OCI-LY1 (cell line): ENCODE data around the gene IFNA16.
"Not testable (repeated sequence)": the region's sequence is repeated elsewhere in the genome, so short reads cannot be mapped to it uniquely, and the experiment has no call there.

Experiments
- H2AFZ ChIP-seq: fragments of 200-600 bp; sonication (generic), shearing (Covaris generic); 2 replicates; pipeline ENCODE4 v1.6.0; 2014; ENCODE audit warnings: antibody characterized with exemption, mild to moderate bottlenecking, low read length
- H3F3A ChIP-seq: fragments of 200-600 bp; sonication (generic), shearing (Covaris generic); 2 replicates; pipeline ENCODE4 v1.6.0; 2014; ENCODE audit warnings: mild to moderate bottlenecking, antibody characterized with exemption, low read length, moderate library complexity; ENCODE audit not compliant: insufficient read depth
- H3K27ac ChIP-seq: fragments of 200-600 bp; sonication (generic); 2 replicates; pipeline ENCODE4 v1.5.1; 2014; ENCODE audit warnings: low read length, mixed run types, mild to moderate bottlenecking, low read depth; ENCODE audit not compliant: poor library complexity, severe bottlenecking
- H3K27me3 ChIP-seq: fragments of 200-600 bp; sonication (generic); 2 replicates; pipeline ENCODE4 v1.6.0; 2014; ENCODE audit warnings: antibody characterized with exemption, mild to moderate bottlenecking, low read length, moderate library complexity; ENCODE audit not compliant: insufficient read depth
- H3K36me3 ChIP-seq: fragments of 200-600 bp; sonication (generic); 2 replicates; pipeline ENCODE4 v1.6.1; 2014; ENCODE audit warnings: mild to moderate bottlenecking, antibody characterized with exemption, low read length, moderate library complexity, mixed read lengths; ENCODE audit not compliant: insufficient read depth
- H3K4me1 ChIP-seq: fragments of 200-600 bp; sonication (generic); 2 replicates; pipeline ENCODE4 v1.5.1; 2014; ENCODE audit warnings: mild to moderate bottlenecking, low read length, moderate library complexity; ENCODE audit not compliant: insufficient read depth, severe bottlenecking
- H3K4me2 ChIP-seq: fragments of 200-600 bp; sonication (generic), shearing (Covaris generic); 2 replicates; pipeline ENCODE4 v1.6.1; 2014; ENCODE audit warnings: low read length
- H3K4me3 ChIP-seq: fragments of 200-600 bp; sonication (generic); 2 replicates; pipeline ENCODE4 v1.5.1; 2014; ENCODE audit warnings: low read length, low read depth, mild to moderate bottlenecking, mixed read lengths; ENCODE audit not compliant: poor library complexity, severe bottlenecking
- H3K79me2 ChIP-seq: fragments of 200-600 bp; shearing (Covaris generic); 2 replicates; pipeline ENCODE4 v1.6.1; 2016; ENCODE audit warnings: mixed run types, low read length, mixed read lengths; ENCODE audit not compliant: insufficient read depth
- H3K9ac ChIP-seq: fragments of 200-600 bp; sonication (generic), shearing (Covaris generic); 2 replicates; pipeline ENCODE4 v1.6.1; 2014; ENCODE audit warnings: mild to moderate bottlenecking, low read length, mixed read lengths
- H3K9me2 ChIP-seq: fragments of 200-600 bp; sonication (generic), shearing (Covaris generic); 2 replicates; pipeline ENCODE4 v1.6.1; 2014; ENCODE audit warnings: low read depth, mild to moderate bottlenecking, low read length, mixed read lengths
- H3K9me3 ChIP-seq: fragments of 200-600 bp; shearing (Covaris generic); 2 replicates; pipeline ENCODE4 v1.6.1; 2014; ENCODE audit warnings: low read length, mixed read lengths
- H4K20me1 ChIP-seq: fragments of 200-600 bp; sonication (generic), shearing (Covaris generic); 2 replicates; pipeline ENCODE4 v1.6.0; 2016; ENCODE audit warnings: mild to moderate bottlenecking, low read length; ENCODE audit not compliant: insufficient read depth
- CTCF ChIP-seq: fragments of 200-600 bp; sonication (generic), shearing (Covaris generic); IDR thresholded peaks from 2 replicates; pipeline ENCODE4 v1.5.1; 2017; ENCODE audit warnings: mild to moderate bottlenecking, antibody characterized with exemption, low read length, moderate library complexity, mixed read lengths
- EZH2 ChIP-seq: fragments of 200-600 bp; sonication (generic), shearing (Covaris generic); IDR thresholded peaks from 2 replicates; pipeline ENCODE4 v1.8.0; 2017; ENCODE audit warnings: borderline replicate concordance, mixed run types, mild to moderate bottlenecking, antibody characterized with exemption, low read length, moderate library complexity, mixed read lengths

Gene IFNA16

GRCh38 chr9:21244836-21245235 lies 27.7 kb upstream of the IFNA16 start:
- Histone ChIP-seq H3K9ac (no peak overlapping the region), H3K9me2 (no peaks in the 10 kb centered on the region), H4K20me1 (no peaks in the 10 kb centered on the region), H3K9me3 (no peaks in the 10 kb centered on the region), H3K4me3 (no peak overlapping the region), H3F3A (no peaks in the 10 kb centered on the region), H3K4me1 (no peaks in the 10 kb centered on the region), H3K79me2 (no peaks in the 10 kb centered on the region), H3K4me2 (no peak overlapping the region), H3K27ac (no peak overlapping the region), H3K27me3 (no peaks in the 10 kb centered on the region), H2AFZ (no peak overlapping the region), H3K36me3 (no peaks in the 10 kb centered on the region)
- no peak for TF ChIP-seq EZH2

GRCh38 chr9:21239911-21240310 lies 22.8 kb upstream of the IFNA16 start, which contains the start of gene IFNA14:
Gene IFNA14, minus strand, starts transcription at chr9:21240005. Its CDS starts 70 bp downstream, at chr9:21239935.
- H3K9me2 ChIP-seq, result no peaks in the 10 kb centered on the region
- no peaks in the 10 kb centered on the region for H3F3A ChIP-seq
- no peak for TF ChIP-seq CTCF
- no peak within 1 kb of the TSS for H3K4me2 ChIP-seq
- no peaks in the 10 kb centered on the region for H3K27me3 ChIP-seq
- H3K36me3 ChIP-seq, result no peaks in the 10 kb centered on the region
- no peaks in the 10 kb centered on the region for H3K4me1 ChIP-seq
- no peak within 1 kb of the TSS for H3K4me3 ChIP-seq
- no peak within 1 kb of the TSS for H3K9ac ChIP-seq
- no peak within 1 kb of the TSS for H3K27ac ChIP-seq
- no peaks in the 10 kb centered on the region for H4K20me1 ChIP-seq
- no peaks in the 10 kb centered on the region for H3K79me2 ChIP-seq
- no peaks in the 10 kb centered on the region for H3K9me3 ChIP-seq
- H2AFZ ChIP-seq, result no peak within 1 kb of the TSS

- H3K36me3 ChIP-seq, H3K4me1 ChIP-seq, H3K79me2 ChIP-seq, H3K27me3 ChIP-seq, H3K27ac ChIP-seq, H3K9ac ChIP-seq, H3K9me2 ChIP-seq, H3K4me2 ChIP-seq, H3K4me3 ChIP-seq, H3F3A ChIP-seq, H3K9me3 ChIP-seq, H4K20me1 ChIP-seq, H2AFZ ChIP-seq: not testable (repeated sequence)
Observed at GRCh38 chr9:21236360-21236714, 19.2 kb upstream of the IFNA16 start.

GRCh38 chr9:21235468-21236359 lies 18.6 kb upstream of the IFNA16 start:
- not testable (repeated sequence) for H3K79me2 ChIP-seq, H3K9ac ChIP-seq, H3K4me1 ChIP-seq, H3K27me3 ChIP-seq, H3K36me3 ChIP-seq, H3K4me3 ChIP-seq, H3K9me2 ChIP-seq, H3F3A ChIP-seq, H2AFZ ChIP-seq, H3K4me2 ChIP-seq, H4K20me1 ChIP-seq, H3K27ac ChIP-seq, H3K9me3 ChIP-seq
- TF ChIP-seq CTCF, result peak; percentile 73
